ENCODE measurements around the gene PTPRG. TPM values are rescaled to one million over a fixed set of nuclear protein-coding genes. Genes with fewer than 3 reads are reported as not detected.

Gene PTPRG
- total and polyA plus RNA-seq, 2 experiments from 2014 or later, result 8.5 to 34.9 TPM

GRCh38 chr3:61907210-61907795, 345.9 kb downstream of the PTPRG start:
- H3K36me3 ChIP-seq (replicated peaks; ENCODE audit: insufficient read depth, low read depth), result no peaks in the 10 kb centered on the region
- H2AFZ ChIP-seq, result no peak overlapping the region
- no peak for DNase-seq (ENCODE audit: low spot score)
- H3K27ac ChIP-seq, result no peak overlapping the region
- peaks cover 6% of the 10 kb centered on the region for H3K79me2 ChIP-seq
- H3K27me3 ChIP-seq, result no peaks in the 10 kb centered on the region
- no peak overlapping the region for H3K4me3 ChIP-seq
- no peak overlapping the region for H3K4me2 ChIP-seq
- H3K4me1 ChIP-seq (ENCODE audit: insufficient read depth), result peaks cover 17% of the 10 kb centered on the region
- TF ChIP-seq EZH2phosphoT487 (IDR thresholded peaks at IDR 0.05; ENCODE audit: low read depth, severe bottlenecking, unreplicated experiment) (no peak), CTCF (IDR thresholded peaks at IDR 0.05; ENCODE audit: poor library complexity) (no peak), EZH2 (IDR thresholded peaks at IDR 0.05; ENCODE audit: borderline replicate concordance) (no peak)
- no peaks in the 10 kb centered on the region for H3K9me3 ChIP-seq (ENCODE audit: low read depth)
- H3K9me2 ChIP-seq (replicated peaks; ENCODE audit: insufficient read depth), result no peaks in the 10 kb centered on the region
- 52% methylated on average over 7 of the region's 7 CpGs for WGBS (ENCODE audit: low lambda C conversion rate, missing lambda C conversion rate)
- no peaks in the 10 kb centered on the region for H4K20me1 ChIP-seq (ENCODE audit: insufficient read depth, poor library complexity, severe bottlenecking)

DNA sequence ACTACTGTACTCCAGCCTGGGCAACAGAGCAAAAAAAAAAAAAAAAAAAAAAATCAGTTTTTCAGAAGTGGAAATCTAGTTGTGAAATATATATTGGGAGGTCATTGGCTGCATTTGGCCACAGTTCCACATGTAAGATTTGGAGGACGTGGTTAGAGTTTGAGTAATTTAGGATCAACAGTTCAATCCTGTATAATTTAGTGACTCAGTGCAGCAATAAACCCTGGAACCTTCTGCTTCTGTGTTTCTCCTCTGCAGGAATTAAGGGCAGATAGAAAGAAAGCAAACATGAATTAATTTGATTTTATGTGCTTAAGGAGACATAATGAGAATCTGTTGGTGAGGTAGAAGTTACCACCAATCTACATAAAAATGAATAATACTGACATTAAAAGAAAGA, 347.0 kb downstream of the PTPRG start:
- no peaks in the 10 kb centered on the region for H3K9me3 ChIP-seq (ENCODE audit: low read depth)
- H2AFZ ChIP-seq, result no peak overlapping the region
- H3K27ac ChIP-seq, result no peak overlapping the region
- peaks cover 14% of the 10 kb centered on the region for H3K4me1 ChIP-seq (ENCODE audit: insufficient read depth)
- no peak overlapping the region for H3K4me3 ChIP-seq
- H4K20me1 ChIP-seq (ENCODE audit: insufficient read depth, poor library complexity, severe bottlenecking), result no peaks in the 10 kb centered on the region
- H3K9me2 ChIP-seq (replicated peaks; ENCODE audit: insufficient read depth), result no peaks in the 10 kb centered on the region
- peaks cover 3% of the 10 kb centered on the region for H3K79me2 ChIP-seq
- H3K27me3 ChIP-seq, result no peaks in the 10 kb centered on the region
- WGBS (ENCODE audit: low lambda C conversion rate, missing lambda C conversion rate), result 72% methylated on average over 1 of the region's 1 CpG
- no peak overlapping the region for H3K4me2 ChIP-seq
- DNase-seq (ENCODE audit: low spot score), result no peak
- TF ChIP-seq EZH2 (IDR thresholded peaks at IDR 0.05; ENCODE audit: borderline replicate concordance) (no peak), EZH2phosphoT487 (IDR thresholded peaks at IDR 0.05; ENCODE audit: low read depth, severe bottlenecking, unreplicated experiment) (no peak), CTCF (IDR thresholded peaks at IDR 0.05; ENCODE audit: poor library complexity) (no peak)
- no peaks in the 10 kb centered on the region for H3K36me3 ChIP-seq (replicated peaks; ENCODE audit: insufficient read depth, low read depth)

- DNase-seq (ENCODE audit: low spot score), result no peak
Observed at GRCh38 chr3:61910732-61911131, 349.4 kb downstream of the PTPRG start.

More at GRCh38 chr3:61910732-61911131, 349.4 kb downstream of the PTPRG start:
- no peak overlapping the region for H3K27ac ChIP-seq
- H3K4me1 ChIP-seq (ENCODE audit: insufficient read depth), result no peaks in the 10 kb centered on the region
- no peaks in the 10 kb centered on the region for H3K27me3 ChIP-seq
- H3K79me2 ChIP-seq, result peaks cover 3% of the 10 kb centered on the region
- no peaks in the 10 kb centered on the region for H3K9me3 ChIP-seq (ENCODE audit: low read depth)
- no peak overlapping the region for H2AFZ ChIP-seq
- TF ChIP-seq EZH2 (IDR thresholded peaks at IDR 0.05; ENCODE audit: borderline replicate concordance), result no peak
- no peak for TF ChIP-seq EZH2phosphoT487 (IDR thresholded peaks at IDR 0.05; ENCODE audit: low read depth, severe bottlenecking, unreplicated experiment)
- TF ChIP-seq CTCF (IDR thresholded peaks at IDR 0.05; ENCODE audit: poor library complexity), result no peak
- H3K4me3 ChIP-seq, result no peak overlapping the region
- H3K36me3 ChIP-seq (replicated peaks; ENCODE audit: insufficient read depth, low read depth), result no peaks in the 10 kb centered on the region
- 92% methylated on average over 3 of the region's 3 CpGs for WGBS (ENCODE audit: low lambda C conversion rate, missing lambda C conversion rate)
- no peaks in the 10 kb centered on the region for H3K9me2 ChIP-seq (replicated peaks; ENCODE audit: insufficient read depth)
- H4K20me1 ChIP-seq (ENCODE audit: insufficient read depth, poor library complexity, severe bottlenecking), result no peaks in the 10 kb centered on the region
- H3K4me2 ChIP-seq, result no peak overlapping the region
